Measurements from ENCODE around the gene BLMH. TPM values are rescaled to one million over a fixed set of nuclear protein-coding genes. Genes with fewer than 3 reads are reported as not detected.
A peak's percentile ranks its signal among the peaks of the same experiment; 100 is the strongest.

BLMH gene
- total RNA-seq, 1 donor, result 39.8 TPM

GRCh38 chr17:30300818-30301217 is 9.1 kb upstream of the BLMH start:
- Histone ChIP-seq H4K20me1 (ENCODE audit: insufficient read depth, low read length) (no peaks in the 10 kb centered on the region), H3K36me3 (ENCODE audit: insufficient read depth, low read length) (no peaks in the 10 kb centered on the region), H3K9me3 (ENCODE audit: low read depth, low read length) (no peaks in the 10 kb centered on the region), H2AFZ (ENCODE audit: low read length) (no peak overlapping the region), H3K27ac (ENCODE audit: low read depth, low read length) (no peak overlapping the region), H3K27me3 (ENCODE audit: insufficient read depth, low read length) (no peaks in the 10 kb centered on the region), H3K79me2 (ENCODE audit: insufficient read depth, low read length) (no peaks in the 10 kb centered on the region), H3K4me3 (ENCODE audit: insufficient read depth, low read length) (no peak overlapping the region), H3K4me2 (ENCODE audit: insufficient read depth, low read length) (no peak overlapping the region), H3K4me1 (ENCODE audit: insufficient read depth, low read length) (no peaks in the 10 kb centered on the region)
- DNase-seq (ENCODE audit: insufficient read length, low spot score, missing footprints), result no peak
- no peak for TF ChIP-seq CTCF (IDR thresholded peaks at IDR 0.05; ENCODE audit: extremely low read depth, low read depth, low read length)

GRCh38 chr17:30299000-30299399 is 7.3 kb upstream of the BLMH start:
- no peaks in the 10 kb centered on the region for H3K27me3 ChIP-seq (ENCODE audit: insufficient read depth, low read length)
- H3K4me1 ChIP-seq (ENCODE audit: insufficient read depth, low read length), result no peaks in the 10 kb centered on the region
- no peak overlapping the region for H3K4me2 ChIP-seq (ENCODE audit: insufficient read depth, low read length)
- H3K79me2 ChIP-seq (ENCODE audit: insufficient read depth, low read length), result no peaks in the 10 kb centered on the region
- H3K4me3 ChIP-seq (ENCODE audit: insufficient read depth, low read length), result no peak overlapping the region
- no peaks in the 10 kb centered on the region for H3K36me3 ChIP-seq (ENCODE audit: insufficient read depth, low read length)
- H4K20me1 ChIP-seq (ENCODE audit: insufficient read depth, low read length), result no peaks in the 10 kb centered on the region
- TF ChIP-seq CTCF (IDR thresholded peaks at IDR 0.05; ENCODE audit: extremely low read depth, low read depth, low read length), result peak; percentile 55
- no peaks in the 10 kb centered on the region for H3K9me3 ChIP-seq (ENCODE audit: low read depth, low read length)
- no peak overlapping the region for H2AFZ ChIP-seq (ENCODE audit: low read length)
- no peak overlapping the region for H3K27ac ChIP-seq (ENCODE audit: low read depth, low read length)
- peak; percentile 46 for DNase-seq (ENCODE audit: insufficient read length, low spot score, missing footprints)

GRCh38 chr17:30297715-30298114 is 6.0 kb upstream of the BLMH start:
- Histone ChIP-seq H3K4me2 (ENCODE audit: insufficient read depth, low read length) (no peak overlapping the region), H3K4me1 (ENCODE audit: insufficient read depth, low read length) (no peaks in the 10 kb centered on the region), H3K4me3 (ENCODE audit: insufficient read depth, low read length) (no peak overlapping the region), H2AFZ (ENCODE audit: low read length) (no peak overlapping the region), H3K27me3 (ENCODE audit: insufficient read depth, low read length) (no peaks in the 10 kb centered on the region), H4K20me1 (ENCODE audit: insufficient read depth, low read length) (no peaks in the 10 kb centered on the region), H3K9me3 (ENCODE audit: low read depth, low read length) (no peaks in the 10 kb centered on the region), H3K27ac (ENCODE audit: low read depth, low read length) (no peak overlapping the region), H3K36me3 (ENCODE audit: insufficient read depth, low read length) (no peaks in the 10 kb centered on the region), H3K79me2 (ENCODE audit: insufficient read depth, low read length) (no peaks in the 10 kb centered on the region)
- no peak for DNase-seq (ENCODE audit: insufficient read length, low spot score, missing footprints)
- TF ChIP-seq CTCF (IDR thresholded peaks at IDR 0.05; ENCODE audit: extremely low read depth, low read depth, low read length), result no peak

- Histone ChIP-seq H3K4me2 (ENCODE audit: insufficient read depth, low read length) (no peak overlapping the region), H3K36me3 (ENCODE audit: insufficient read depth, low read length) (no peaks in the 10 kb centered on the region), H3K4me1 (ENCODE audit: insufficient read depth, low read length) (no peaks in the 10 kb centered on the region), H3K9me3 (ENCODE audit: low read depth, low read length) (no peaks in the 10 kb centered on the region), H3K27me3 (ENCODE audit: insufficient read depth, low read length) (no peaks in the 10 kb centered on the region), H3K27ac (ENCODE audit: low read depth, low read length) (no peak overlapping the region), H4K20me1 (ENCODE audit: insufficient read depth, low read length) (no peaks in the 10 kb centered on the region), H3K79me2 (ENCODE audit: insufficient read depth, low read length) (no peaks in the 10 kb centered on the region), H3K4me3 (ENCODE audit: insufficient read depth, low read length) (no peak overlapping the region), H2AFZ (ENCODE audit: low read length) (peak overlapping the region; percentile 47)
- DNase-seq (ENCODE audit: insufficient read length, low spot score, missing footprints), result no peak
- TF ChIP-seq CTCF (IDR thresholded peaks at IDR 0.05; ENCODE audit: extremely low read depth, low read depth, low read length), result no peak
Measured at GRCh38 chr17:30296499-30297080, 4.8 kb upstream of the BLMH start.

Measured in osteoblast (primary cell).